GM12875 (cell line): ENCODE data around the gene NEXN.
A peak's percentile ranks its signal among the peaks of the same experiment; 100 is the strongest.

Experiments
- H3K4me3 ChIP-seq: one replicate; pipeline ENCODE4 v1.5.1; 2011; ENCODE audit warnings: low read depth, low read length, control low read depth
- TF ChIP-seq, protein P1 (sequence below): IDR thresholded peaks from 2 replicates; pipeline ENCODE4 v1.5.1; 2011; ENCODE audit warnings: low read depth, mild to moderate bottlenecking, control low read depth, inconsistent platforms, low read length, moderate library complexity, borderline replicate concordance; ENCODE audit not compliant: insufficient read depth

NEXN gene

DNA sequence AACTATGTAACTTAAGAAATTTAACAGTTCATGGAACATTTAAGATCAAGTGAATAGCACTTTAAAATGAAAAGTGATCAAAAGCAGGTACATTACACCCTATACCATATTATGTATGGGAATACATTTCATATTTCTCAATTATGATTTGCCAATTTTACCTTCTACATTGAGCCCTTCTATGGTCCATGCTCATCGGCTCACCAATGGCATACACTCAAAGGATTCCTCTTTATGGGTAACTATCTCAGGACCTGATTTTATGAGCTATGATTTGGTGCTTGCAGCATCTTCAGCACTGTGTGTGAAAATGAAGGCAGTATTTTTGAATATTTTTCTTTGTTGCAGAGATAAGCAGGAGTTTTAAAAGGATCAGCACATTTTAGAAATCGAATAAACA lies 56.9 kb downstream of the NEXN start:
- no peak overlapping the region for H3K4me3 ChIP-seq
- TF ChIP-seq, protein P1, sequence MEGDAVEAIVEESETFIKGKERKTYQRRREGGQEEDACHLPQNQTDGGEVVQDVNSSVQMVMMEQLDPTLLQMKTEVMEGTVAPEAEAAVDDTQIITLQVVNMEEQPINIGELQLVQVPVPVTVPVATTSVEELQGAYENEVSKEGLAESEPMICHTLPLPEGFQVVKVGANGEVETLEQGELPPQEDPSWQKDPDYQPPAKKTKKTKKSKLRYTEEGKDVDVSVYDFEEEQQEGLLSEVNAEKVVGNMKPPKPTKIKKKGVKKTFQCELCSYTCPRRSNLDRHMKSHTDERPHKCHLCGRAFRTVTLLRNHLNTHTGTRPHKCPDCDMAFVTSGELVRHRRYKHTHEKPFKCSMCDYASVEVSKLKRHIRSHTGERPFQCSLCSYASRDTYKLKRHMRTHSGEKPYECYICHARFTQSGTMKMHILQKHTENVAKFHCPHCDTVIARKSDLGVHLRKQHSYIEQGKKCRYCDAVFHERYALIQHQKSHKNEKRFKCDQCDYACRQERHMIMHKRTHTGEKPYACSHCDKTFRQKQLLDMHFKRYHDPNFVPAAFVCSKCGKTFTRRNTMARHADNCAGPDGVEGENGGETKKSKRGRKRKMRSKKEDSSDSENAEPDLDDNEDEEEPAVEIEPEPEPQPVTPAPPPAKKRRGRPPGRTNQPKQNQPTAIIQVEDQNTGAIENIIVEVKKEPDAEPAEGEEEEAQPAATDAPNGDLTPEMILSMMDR = no peak

DNA sequence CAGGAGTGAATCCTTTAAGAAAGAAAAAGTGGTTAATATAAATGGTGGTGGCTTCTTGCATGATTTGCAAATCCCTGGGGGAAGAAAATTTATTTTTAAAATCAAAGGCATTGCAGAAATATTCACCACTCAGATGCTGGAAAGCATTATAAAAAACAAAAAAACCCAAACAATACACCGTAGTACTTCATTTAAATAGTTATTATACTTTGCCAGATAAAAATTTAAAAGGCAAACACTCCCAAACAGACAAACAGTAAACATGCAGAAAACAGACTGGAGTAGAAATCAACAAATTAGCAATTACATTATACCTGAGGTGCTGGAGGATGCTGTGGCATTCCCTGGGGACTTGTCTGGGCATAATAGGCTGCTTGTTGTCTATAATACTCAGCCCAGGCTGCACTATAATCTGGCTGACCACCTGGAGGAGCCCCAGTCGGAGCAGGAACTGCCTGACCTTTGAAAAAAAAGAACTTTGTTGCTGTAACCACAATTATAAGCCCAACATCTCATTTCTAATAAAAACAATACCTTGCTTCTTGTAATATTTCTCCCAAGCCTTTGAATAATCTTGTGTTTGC lies 60.5 kb downstream of the NEXN start:
- TF ChIP-seq, protein P1 = peak; percentile 16; the same call in 1 of the 2 replicates
- no peak overlapping the region for H3K4me3 ChIP-seq

DNA sequence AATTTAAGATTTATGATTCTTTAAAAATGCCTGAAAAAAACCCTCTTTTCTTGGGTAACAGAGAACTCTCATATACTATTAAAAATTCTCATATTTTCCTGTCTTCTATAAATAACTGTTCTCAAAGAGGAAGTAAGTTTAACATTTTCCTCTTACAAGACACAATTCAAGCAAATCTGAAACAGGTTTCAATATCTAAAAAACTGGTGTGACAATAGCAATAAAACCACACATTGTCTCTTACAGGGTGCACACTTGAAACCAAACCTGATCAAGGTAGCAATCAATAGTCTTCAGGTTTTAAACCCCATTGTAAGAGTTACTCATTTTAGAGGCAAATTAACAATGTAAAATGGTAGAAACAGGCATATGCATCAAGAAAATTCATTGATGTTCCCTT lies 62.4 kb downstream of the NEXN start:
- TF ChIP-seq, protein P1 = no peak
- no peak overlapping the region for H3K4me3 ChIP-seq

DNA sequence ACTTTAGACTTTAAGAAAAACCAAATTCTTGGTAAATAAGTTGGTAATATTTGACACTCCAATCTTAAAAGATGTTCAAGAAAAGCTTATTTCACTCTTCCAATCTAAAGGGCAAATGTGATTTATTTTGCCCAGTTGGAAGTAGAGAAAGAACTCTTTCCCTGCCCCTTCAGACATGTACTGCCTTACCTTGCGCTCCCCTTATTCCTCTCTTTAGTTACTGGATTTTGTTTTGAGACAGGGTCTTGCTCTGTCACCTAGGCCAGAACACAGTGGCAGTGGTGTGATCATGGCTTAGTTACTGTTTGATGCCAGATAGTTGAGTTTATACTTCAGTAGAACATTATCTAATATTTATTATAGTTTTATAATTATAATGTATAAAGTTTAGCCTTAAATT lies 62.9 kb downstream of the NEXN start:
- TF ChIP-seq, protein P1 = no peak
- H3K4me3 ChIP-seq = no peak overlapping the region

DNA sequence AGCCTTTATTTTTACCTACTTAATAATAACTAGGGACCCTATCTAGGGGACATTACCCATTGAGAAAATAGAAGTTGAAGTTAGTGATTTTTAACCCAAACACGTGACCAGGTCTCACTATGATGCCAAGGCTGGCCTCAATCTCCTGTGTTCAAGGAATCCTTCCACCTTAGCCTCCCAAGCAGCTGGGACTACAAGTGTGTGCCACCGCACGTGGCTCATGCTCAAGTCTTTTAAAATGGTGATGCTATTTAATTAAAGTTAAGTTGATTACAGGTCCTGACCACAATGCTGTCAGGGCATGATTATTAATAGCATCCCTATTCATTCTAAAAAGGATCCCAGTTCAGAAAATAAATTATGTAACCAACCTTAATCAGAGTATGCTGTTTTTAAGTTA lies 65.5 kb downstream of the NEXN start:
- TF ChIP-seq, protein P1 = no peak
- H3K4me3 ChIP-seq = no peak overlapping the region

DNA sequence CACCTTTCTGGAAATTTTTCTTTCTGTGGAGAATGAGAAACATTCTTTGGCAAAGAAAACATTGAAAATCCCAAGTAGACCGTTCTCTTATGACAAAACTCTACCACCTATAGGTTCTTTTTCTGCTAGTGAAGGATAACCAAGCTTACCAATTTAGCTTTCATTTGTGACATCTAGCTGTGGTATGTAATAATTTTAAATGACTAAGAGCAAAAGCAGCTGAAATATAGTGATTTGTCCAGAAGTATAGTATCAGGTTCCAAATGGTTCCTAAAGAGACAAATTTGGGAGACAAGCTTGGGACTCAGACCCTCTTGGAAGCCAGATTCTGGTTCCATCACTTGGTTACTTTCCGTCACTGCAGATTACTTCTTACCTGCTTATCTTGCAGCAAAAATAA lies 66.1 kb downstream of the NEXN start:
- H3K4me3 ChIP-seq = no peak overlapping the region
- TF ChIP-seq, protein P1 = no peak

DNA sequence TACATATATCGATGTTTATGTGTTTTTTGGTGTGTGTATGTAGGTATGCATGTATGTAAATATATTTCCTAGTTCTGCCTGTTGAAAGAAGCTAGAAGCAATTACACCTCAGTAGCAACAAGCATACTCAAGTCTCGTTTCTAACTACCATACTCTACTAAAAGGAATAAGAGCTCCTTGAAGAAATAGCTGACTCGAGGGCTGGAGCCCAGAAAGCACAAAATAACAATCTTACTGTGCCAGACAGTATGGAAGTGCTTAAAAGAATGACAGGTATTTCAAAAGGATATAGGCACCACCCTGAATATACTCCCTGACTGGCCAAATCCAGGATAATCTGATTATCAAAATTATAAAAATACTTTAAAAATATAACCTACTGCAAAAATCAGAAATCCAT lies 67.3 kb downstream of the NEXN start:
- H3K4me3 ChIP-seq = no peak overlapping the region
- TF ChIP-seq, protein P1 = no peak
